VCaP (cell line): ENCODE results near the gene BEST2.

Experiments used
- H3K27ac ChIP-seq: fragments of 450-650 bp; 2 replicates; pipeline ENCODE4 v1.5.1; 2017
- TF ChIP-seq, protein P1 (sequence below): fragments of 450-650 bp; conservative IDR thresholded peaks from 2 replicates; pipeline ENCODE4 v1.5.1; 2017; ENCODE audit warnings: mild to moderate bottlenecking, moderate library complexity

BEST2 gene

DNA sequence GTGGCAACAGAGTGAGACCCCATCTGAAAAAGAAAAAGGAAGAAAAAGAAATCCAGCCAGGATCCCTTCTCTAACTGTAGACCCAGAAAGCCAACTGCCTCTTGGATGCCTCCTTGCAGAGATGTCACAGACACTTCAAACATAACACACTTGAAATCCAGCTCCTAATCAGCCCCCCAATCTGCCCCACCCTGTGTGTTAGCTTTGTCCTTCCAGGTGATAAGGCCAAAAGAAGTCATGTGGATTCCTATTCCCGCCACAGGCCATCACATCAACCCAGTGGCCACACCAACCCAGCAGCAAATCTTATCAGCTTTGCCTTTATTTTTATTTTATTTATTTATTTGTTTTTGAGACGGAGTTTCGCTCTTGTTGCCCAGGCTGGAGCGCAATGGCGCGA lies 8.1 kb downstream of the BEST2 start:
- TF ChIP-seq, protein P1, sequence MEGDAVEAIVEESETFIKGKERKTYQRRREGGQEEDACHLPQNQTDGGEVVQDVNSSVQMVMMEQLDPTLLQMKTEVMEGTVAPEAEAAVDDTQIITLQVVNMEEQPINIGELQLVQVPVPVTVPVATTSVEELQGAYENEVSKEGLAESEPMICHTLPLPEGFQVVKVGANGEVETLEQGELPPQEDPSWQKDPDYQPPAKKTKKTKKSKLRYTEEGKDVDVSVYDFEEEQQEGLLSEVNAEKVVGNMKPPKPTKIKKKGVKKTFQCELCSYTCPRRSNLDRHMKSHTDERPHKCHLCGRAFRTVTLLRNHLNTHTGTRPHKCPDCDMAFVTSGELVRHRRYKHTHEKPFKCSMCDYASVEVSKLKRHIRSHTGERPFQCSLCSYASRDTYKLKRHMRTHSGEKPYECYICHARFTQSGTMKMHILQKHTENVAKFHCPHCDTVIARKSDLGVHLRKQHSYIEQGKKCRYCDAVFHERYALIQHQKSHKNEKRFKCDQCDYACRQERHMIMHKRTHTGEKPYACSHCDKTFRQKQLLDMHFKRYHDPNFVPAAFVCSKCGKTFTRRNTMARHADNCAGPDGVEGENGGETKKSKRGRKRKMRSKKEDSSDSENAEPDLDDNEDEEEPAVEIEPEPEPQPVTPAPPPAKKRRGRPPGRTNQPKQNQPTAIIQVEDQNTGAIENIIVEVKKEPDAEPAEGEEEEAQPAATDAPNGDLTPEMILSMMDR, result no peak
- H3K27ac ChIP-seq, result no peak overlapping the region

DNA sequence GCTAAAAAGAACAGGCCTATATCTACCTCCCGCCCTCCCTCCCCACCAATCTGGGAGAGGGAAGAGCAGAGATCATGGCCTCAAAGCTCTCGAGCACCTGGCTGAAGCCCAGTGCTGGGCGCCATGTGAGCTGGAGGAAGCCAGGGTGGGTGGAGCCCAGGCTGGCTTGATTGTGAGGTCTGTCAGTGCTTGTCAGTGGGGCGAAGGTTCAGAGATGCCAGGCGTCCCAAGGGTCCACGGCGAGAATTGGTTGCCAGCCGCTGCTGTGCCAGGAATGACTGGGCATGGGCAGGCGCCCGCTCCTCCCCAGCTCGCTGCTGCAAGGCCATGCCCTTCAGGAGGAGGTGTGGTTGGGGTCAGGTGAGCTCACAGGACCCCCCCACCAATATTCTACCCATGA lies 11.5 kb downstream of the BEST2 start:
- H3K27ac ChIP-seq, result no peak overlapping the region
- TF ChIP-seq, protein P1, result no peak

DNA sequence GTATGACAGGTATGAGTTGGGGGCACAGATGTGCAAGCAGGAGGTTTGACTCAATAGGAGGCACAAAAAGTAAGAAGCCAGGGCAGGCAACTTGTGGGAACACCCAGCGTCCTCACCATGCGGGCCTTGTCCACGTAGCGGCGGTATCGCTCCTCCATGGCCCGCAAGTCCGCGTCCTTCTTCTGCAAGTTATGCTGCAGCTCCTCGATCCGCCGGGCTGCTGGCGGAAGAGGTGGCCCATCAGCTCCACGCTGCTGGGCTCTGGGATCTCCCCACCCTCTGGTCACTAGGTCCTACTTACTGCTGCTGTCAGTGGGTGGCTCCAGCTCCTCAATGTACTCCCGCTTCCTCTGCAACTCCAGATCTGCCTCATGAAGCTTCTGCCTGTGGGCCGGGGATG lies 13.1 kb downstream of the BEST2 start:
- TF ChIP-seq, protein P1, result no peak

DNA sequence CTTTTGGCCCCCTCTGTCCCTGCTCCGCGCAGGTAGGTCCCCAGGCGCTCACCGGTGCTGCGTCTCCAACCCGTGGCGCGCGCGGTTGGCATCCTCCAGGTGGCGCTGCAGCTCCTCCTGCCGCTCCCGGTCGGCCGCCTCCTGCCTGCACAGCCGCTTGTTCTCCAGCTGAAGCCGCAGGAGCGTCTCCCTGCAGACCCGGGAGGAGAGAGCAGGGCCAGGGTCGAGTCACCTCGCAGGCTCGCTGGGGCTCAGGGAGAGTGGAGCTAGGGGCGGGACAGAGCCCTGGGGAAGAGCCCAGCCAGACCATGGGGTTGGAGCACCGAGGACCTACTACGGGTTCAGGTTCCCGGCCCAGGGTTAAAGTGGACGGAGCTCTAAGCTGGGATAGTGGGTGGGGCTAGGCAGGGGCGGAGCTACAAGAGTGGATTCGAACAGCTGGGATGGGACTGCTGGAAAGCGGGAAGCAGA lies 14.5 kb downstream of the BEST2 start:
- TF ChIP-seq, protein P1, result no peak
- H3K27ac ChIP-seq, result no peak overlapping the region

More for the DNA sequence above, 13.1 kb downstream of the BEST2 start:
- no peak overlapping the region for H3K27ac ChIP-seq

DNA sequence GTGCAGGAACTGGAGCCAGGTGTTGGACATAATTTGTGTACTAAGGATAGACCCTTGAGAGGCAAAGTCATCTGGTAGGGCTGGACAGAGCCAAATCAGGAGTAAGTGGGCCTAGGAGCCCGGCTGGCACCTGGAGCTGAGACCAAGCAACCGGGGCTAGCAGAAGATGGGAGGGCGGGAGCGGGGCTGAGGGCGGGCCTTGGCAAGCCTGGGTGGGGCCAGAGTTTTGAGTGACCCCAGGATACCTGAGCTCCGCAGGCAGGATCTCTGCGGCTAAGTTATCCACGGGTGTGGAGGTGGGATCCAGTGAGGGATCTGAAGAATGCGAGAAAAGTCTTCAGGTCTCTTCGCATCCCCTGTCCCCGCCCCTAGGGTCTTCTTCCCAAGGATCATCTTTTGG lies 15.6 kb downstream of the BEST2 start:
- no peak overlapping the region for H3K27ac ChIP-seq
- TF ChIP-seq, protein P1, result no peak

DNA sequence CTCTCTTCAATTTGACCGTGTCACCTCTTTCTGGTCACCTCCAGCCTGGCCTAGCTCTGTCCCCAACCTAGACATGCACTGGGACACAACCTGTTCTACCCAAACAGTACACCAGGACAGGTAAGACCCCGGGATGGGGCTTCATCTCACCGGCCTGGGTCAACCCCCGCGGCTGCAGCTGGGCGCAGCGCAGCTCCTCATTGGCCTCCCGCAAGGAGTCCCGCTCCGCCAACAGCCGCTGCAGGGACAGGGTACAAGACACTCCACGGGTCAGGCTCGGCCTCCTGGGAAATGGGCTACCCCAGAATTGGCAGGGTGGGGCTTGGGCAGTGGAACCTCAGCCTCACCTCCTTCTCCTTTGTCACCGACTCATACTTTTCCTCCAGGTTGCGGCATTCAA lies 16.1 kb downstream of the BEST2 start:
- no peak overlapping the region for H3K27ac ChIP-seq
- TF ChIP-seq, protein P1, result no peak

DNA sequence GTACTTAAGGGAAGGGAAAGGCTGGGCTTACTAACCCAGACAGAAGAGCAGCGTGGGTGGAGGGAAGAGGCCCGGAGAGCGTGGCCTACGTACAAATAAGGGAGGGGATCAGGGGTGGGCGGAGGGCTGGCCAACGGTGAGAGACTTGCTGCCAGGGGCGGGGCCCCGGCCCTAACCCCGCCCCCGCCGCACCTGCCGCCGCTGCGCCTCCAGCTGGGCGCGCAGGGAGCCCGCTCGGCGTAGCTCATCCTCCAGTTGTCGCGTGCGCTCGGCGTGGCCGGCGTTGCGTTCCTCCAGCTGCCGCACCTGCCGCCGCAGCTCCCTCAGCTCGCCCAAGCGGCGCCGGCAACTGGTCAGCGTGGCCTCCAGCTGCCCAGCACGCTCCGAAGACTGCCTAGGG lies 18.1 kb downstream of the BEST2 start:
- TF ChIP-seq, protein P1, result no peak
- H3K27ac ChIP-seq, result no peak overlapping the region
